Colonic mucosa (tissue), 4 donors: ENCODE data around the gene ADAMTS19. TPM values are rescaled to one million over a fixed set of nuclear protein-coding genes. Genes with fewer than 3 reads are reported as not detected.
"Not testable (repeated sequence)": the region's sequence is repeated elsewhere in the genome, so short reads cannot be mapped to it uniquely, and the experiment has no call there.

Experiments
- DNase-seq: peaks from one replicate; pipeline ENCODE4 v3.0.0-alpha.2; 2020
- H3K27ac ChIP-seq: fragments of 200-600 bp; one replicate; pipeline ENCODE4 v1.8.0; 2021
- H3K27me3 ChIP-seq: fragments of 200-600 bp; one replicate; pipeline ENCODE4 v1.8.0; 2021
- H3K36me3 ChIP-seq: fragments of 200-600 bp; one replicate; pipeline ENCODE4 v1.8.0; 2021
- H3K4me1 ChIP-seq: fragments of 200-600 bp; one replicate; pipeline ENCODE4 v1.8.0; 2021; ENCODE audit warnings: mild to moderate bottlenecking
- H3K4me3 ChIP-seq: fragments of 200-600 bp; one replicate; pipeline ENCODE4 v1.8.0; 2021
- H3K9ac ChIP-seq, 2 donors: one replicate each; pipeline ENCODE4 v1.7.0; 2013; ENCODE audit warnings: control low read depth in 2 of 2, low read depth in 2 of 2, low read length in 2 of 2
- H3K9me3 ChIP-seq: fragments of 200-600 bp; one replicate; pipeline ENCODE4 v1.8.0; 2021
- intact Hi-C: fragments of 100-400 bp; cut with DNase I; formaldehyde crosslinking; loops from one replicate; pipeline ENCODE4 v1.14.1; 2022
- total RNA-seq, 2 donors: library from RNA; stranded (reverse); fragmentation: NEBNext Ultra II Directional in 1 of 2; extraction: Animal tissue kit (Norgen Biotek cat#: 25700) in 1 of 2; gene quantifications; one replicate each; pipeline ENCODE4 v1.2.1, GENCODE V29; 2021
- TF ChIP-seq, protein P1 (sequence below): fragments of 200-600 bp; IDR thresholded peaks from one replicate; pipeline ENCODE4 v1.8.0; 2022; ENCODE audit warnings: antibody characterized with exemption, mild to moderate bottlenecking
- donor health status: healthy.
- donor health status: DM: no; HTN: no; CAD: no.
- donor health status: DM: no; HTN: no; CAD: no.

Gene ADAMTS19
- total RNA-seq, 2 donors from 2014 or later, result 0.80 to 1.1 TPM

DNA sequence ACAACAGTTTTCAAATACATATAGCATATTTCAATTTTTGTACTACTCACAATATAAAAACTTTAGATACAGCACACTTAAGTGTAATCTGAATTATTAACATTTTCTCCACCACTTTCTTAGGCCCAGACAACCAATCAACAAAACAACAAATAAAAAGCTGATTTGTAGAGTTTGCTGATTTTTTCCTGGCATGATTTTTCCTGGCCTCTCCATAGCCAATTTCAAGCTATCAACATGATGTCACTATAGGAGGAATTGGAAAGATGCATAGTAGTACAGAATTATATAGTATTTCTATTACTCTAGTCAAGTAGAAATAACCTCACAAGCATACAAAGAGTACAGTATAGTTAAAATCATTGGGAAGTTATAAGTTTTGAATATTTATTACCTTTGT is 35.1 kb upstream of the ADAMTS19 start:
- DNase-seq, result no peak
- Histone ChIP-seq H3K36me3 (no peaks in the 10 kb centered on the region), H3K4me1 (no peaks in the 10 kb centered on the region), H3K9me3 (no peaks in the 10 kb centered on the region), H3K27me3 (no peaks in the 10 kb centered on the region), H3K4me3 (no peak overlapping the region), H3K27ac (no peak overlapping the region), H3K9ac (no peak overlapping the region)
- TF ChIP-seq, protein P1, sequence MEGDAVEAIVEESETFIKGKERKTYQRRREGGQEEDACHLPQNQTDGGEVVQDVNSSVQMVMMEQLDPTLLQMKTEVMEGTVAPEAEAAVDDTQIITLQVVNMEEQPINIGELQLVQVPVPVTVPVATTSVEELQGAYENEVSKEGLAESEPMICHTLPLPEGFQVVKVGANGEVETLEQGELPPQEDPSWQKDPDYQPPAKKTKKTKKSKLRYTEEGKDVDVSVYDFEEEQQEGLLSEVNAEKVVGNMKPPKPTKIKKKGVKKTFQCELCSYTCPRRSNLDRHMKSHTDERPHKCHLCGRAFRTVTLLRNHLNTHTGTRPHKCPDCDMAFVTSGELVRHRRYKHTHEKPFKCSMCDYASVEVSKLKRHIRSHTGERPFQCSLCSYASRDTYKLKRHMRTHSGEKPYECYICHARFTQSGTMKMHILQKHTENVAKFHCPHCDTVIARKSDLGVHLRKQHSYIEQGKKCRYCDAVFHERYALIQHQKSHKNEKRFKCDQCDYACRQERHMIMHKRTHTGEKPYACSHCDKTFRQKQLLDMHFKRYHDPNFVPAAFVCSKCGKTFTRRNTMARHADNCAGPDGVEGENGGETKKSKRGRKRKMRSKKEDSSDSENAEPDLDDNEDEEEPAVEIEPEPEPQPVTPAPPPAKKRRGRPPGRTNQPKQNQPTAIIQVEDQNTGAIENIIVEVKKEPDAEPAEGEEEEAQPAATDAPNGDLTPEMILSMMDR, result no peak
- intact Hi-C loops, result no loop called here

DNA sequence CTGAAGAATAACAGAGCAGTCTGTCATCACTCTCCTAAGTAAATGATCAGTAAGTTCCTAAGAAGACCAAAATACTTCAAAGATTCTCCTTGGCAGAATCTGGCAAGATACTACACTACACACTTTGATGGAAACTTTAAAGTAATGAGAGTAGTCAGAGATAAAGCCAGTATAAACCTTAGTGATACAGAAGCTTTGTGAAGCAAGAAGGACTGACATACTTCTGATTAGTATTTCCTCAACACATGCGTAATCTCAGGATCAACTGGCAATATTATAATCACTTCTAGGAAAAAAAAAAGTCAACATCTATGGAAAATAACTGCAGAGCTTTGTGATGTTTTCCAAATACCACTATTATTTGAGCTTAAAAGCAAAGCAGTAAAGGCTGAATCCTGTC is 34.0 kb upstream of the ADAMTS19 start:
- TF ChIP-seq, protein P1, result no peak
- no peaks in the 10 kb centered on the region for H3K9me3 ChIP-seq
- H3K4me3 ChIP-seq, result no peak overlapping the region
- H3K9ac ChIP-seq, result no peak overlapping the region
- no peaks in the 10 kb centered on the region for H3K36me3 ChIP-seq
- no peaks in the 10 kb centered on the region for H3K4me1 ChIP-seq
- DNase-seq, result no peak
- intact Hi-C loops, result no loop called here
- H3K27me3 ChIP-seq, result no peaks in the 10 kb centered on the region
- H3K27ac ChIP-seq, result no peak overlapping the region

DNA sequence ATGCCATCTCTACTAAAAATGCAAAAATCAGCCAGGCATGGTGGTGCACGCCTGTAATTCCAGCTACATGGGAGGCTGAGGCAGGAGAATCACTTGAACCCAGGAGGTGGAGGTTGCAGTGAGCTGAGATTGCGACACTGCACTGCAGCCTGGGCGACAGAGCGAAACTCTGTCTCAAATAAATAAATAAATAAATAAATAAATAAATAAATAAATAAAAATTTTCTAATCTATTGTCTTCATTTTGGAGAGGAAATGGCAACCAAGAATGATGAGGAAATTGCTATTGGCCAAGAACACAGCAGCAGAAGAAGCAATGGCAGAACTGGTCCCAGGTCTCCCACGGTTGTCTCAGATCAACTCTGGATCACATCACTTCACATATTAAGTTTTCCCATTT is 31.5 kb upstream of the ADAMTS19 start:
- DNase-seq, intact Hi-C loops, H3K4me1 ChIP-seq, H3K9ac ChIP-seq, H3K27me3 ChIP-seq, H3K36me3 ChIP-seq, H3K27ac ChIP-seq, H3K4me3 ChIP-seq, H3K9me3 ChIP-seq: not testable (repeated sequence)

DNA sequence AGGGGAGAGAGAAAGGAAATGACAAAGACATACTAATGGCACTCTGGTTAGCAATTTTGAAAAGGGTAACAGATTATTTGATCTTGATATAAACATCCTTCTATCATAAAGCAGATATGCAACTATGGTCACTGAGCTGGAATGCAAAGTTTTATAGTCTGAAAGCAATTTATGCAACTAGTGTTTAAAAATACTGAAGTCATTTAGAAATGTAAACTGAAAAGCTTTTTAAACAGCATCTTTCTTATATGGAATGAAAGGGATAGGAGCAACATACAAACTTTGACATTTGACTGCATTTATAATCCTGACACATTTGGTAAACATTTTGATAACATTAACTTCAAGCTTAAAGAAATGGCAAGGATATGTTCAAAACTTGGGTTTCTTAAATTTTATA is 28.7 kb upstream of the ADAMTS19 start:
- no peaks in the 10 kb centered on the region for H3K4me1 ChIP-seq
- no peak overlapping the region for H3K4me3 ChIP-seq
- no peak for DNase-seq
- H3K27me3 ChIP-seq, result no peaks in the 10 kb centered on the region
- no peaks in the 10 kb centered on the region for H3K36me3 ChIP-seq
- intact Hi-C loops, result no loop called here
- H3K27ac ChIP-seq, result no peak overlapping the region
- H3K9me3 ChIP-seq, result no peaks in the 10 kb centered on the region
- H3K9ac ChIP-seq, result no peak overlapping the region
- TF ChIP-seq, protein P1, result no peak

DNA sequence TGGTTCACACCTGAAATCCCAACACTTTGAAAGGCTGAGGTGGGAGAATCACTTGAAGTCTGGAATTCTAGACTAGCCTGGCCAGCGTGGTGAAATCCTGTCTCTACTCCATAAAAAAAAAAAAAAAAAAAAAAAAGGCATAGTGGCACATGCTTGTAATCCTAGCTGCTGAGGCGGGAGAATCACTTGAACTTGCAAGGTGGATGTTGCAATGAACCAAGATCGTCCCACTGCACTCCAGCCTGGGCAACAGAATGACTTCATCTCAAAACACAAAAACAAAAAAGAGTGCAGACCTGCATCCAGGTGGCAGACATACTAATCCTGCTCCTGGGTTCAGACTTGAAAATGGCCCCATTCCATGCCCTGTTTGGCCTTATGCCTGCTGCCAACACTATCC is 21.8 kb upstream of the ADAMTS19 start:
- H3K27me3 ChIP-seq, result no peaks in the 10 kb centered on the region
- no peaks in the 10 kb centered on the region for H3K9me3 ChIP-seq
- no peaks in the 10 kb centered on the region for H3K36me3 ChIP-seq
- H3K9ac ChIP-seq, result no peak overlapping the region
- intact Hi-C loops, result no loop called here
- H3K27ac ChIP-seq, result no peak overlapping the region
- H3K4me1 ChIP-seq, result no peaks in the 10 kb centered on the region
- no peak for DNase-seq
- H3K4me3 ChIP-seq, result no peak overlapping the region
- TF ChIP-seq, protein P1, result no peak

DNA sequence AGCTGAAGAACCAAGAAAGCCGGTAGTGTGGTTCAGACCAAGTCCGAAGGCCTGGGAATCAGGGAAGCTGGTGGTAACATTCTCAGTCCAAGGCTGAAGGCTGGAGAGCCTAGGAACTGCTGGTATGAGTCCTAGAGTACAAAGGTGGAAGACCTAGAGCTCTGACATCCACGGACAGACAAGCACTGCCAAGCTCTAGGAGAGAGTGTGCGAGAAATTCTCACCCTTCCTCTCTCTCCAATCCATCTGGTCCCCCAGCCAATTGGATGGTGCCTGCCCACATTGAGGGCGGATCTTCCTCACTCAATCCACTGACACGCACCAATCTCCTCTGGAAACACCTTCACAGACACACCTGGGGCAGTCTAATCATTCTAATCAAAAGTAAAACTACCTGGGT is 19.7 kb upstream of the ADAMTS19 start:
- Histone ChIP-seq H3K27me3 (no peaks in the 10 kb centered on the region), H3K9me3 (no peaks in the 10 kb centered on the region), H3K4me3 (no peak overlapping the region), H3K27ac (no peak overlapping the region), H3K36me3 (no peaks in the 10 kb centered on the region), H3K9ac (no peak overlapping the region), H3K4me1 (no peaks in the 10 kb centered on the region)
- intact Hi-C loops, result no loop called here
- TF ChIP-seq, protein P1, result no peak
- no peak for DNase-seq
